Neutrophil (primary cell): Measurements from ENCODE around the gene CCDC167.

Source experiments
- H3K27ac ChIP-seq: fragments of 200-600 bp; sonication (generic); 2 replicates; pipeline ENCODE4 v1.5.1; 2016; ENCODE audit warnings: mild to moderate bottlenecking, moderate library complexity
- H3K27me3 ChIP-seq: fragments of 200-600 bp; sonication (generic); 2 replicates; pipeline ENCODE4 v1.6.0; 2016; ENCODE audit warnings: mild to moderate bottlenecking
- H3K36me3 ChIP-seq: fragments of 200-600 bp; sonication (generic); 2 replicates; pipeline ENCODE4 v1.5.1; 2017
- H3K4me1 ChIP-seq, 2 experiments: fragments of 200-600 bp in 1 of 2; sonication (generic) in 1 of 2; 1 replicate in 1 of 2; 2 replicates in 1 of 2; pipeline versions ENCODE4 v1.5.1 to v1.6.1; 2013 to 2016; ENCODE audit warnings: low read depth in 1 of 2, low read length in 1 of 2, mild to moderate bottlenecking in 1 of 2, moderate library complexity in 1 of 2; ENCODE audit not compliant: control insufficient read depth in 1 of 2, insufficient read depth in 1 of 2
- H3K4me3 ChIP-seq, 2 experiments: fragments of 200-600 bp in 1 of 2; sonication (generic) in 1 of 2; 1 replicate in 1 of 2; 2 replicates in 1 of 2; pipeline ENCODE4 v1.5.1; 2013 to 2016; ENCODE audit warnings: low read depth in 1 of 2, low read length in 1 of 2, mild to moderate bottlenecking in 1 of 2, moderate library complexity in 1 of 2
- H3K9me3 ChIP-seq: fragments of 200-600 bp; sonication (generic); 2 replicates; pipeline ENCODE4 v1.5.1; 2016
- TF ChIP-seq, protein P1 (sequence below): fragments of 200-600 bp; sonication (generic); IDR thresholded peaks from 2 replicates; pipeline ENCODE4 v1.5.1; 2016; ENCODE audit warnings: antibody characterized with exemption

CCDC167 gene

DNA sequence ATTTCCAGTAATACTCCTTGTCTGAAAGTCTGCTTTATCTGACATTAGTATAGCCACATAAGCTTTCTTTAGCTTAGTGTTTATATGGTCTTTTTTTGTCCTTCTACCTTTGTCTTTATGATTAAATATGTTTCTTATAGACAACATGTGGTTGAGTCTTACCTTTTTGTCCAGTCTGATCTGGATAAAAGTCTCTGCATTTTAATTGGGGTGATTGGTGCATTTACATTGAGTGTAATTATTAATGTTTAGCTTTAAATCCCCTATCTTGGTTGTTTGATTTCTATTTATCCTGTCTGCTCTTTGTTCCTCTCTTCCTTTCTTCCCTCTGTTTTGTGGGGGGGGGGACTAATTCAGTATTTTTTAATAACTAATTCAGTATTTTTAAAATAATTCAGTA, 32.0 kb downstream of the CCDC167 start:
- H3K36me3 ChIP-seq = peaks cover 38% of the 10 kb centered on the region
- H3K9me3 ChIP-seq = no peaks in the 10 kb centered on the region
- no peak overlapping the region for H3K4me3 ChIP-seq
- TF ChIP-seq, protein P1, sequence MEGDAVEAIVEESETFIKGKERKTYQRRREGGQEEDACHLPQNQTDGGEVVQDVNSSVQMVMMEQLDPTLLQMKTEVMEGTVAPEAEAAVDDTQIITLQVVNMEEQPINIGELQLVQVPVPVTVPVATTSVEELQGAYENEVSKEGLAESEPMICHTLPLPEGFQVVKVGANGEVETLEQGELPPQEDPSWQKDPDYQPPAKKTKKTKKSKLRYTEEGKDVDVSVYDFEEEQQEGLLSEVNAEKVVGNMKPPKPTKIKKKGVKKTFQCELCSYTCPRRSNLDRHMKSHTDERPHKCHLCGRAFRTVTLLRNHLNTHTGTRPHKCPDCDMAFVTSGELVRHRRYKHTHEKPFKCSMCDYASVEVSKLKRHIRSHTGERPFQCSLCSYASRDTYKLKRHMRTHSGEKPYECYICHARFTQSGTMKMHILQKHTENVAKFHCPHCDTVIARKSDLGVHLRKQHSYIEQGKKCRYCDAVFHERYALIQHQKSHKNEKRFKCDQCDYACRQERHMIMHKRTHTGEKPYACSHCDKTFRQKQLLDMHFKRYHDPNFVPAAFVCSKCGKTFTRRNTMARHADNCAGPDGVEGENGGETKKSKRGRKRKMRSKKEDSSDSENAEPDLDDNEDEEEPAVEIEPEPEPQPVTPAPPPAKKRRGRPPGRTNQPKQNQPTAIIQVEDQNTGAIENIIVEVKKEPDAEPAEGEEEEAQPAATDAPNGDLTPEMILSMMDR = no peak
- no peaks in the 10 kb centered on the region for H3K27me3 ChIP-seq
- H3K27ac ChIP-seq = no peak overlapping the region
- no peaks in the 10 kb centered on the region for H3K4me1 ChIP-seq

DNA sequence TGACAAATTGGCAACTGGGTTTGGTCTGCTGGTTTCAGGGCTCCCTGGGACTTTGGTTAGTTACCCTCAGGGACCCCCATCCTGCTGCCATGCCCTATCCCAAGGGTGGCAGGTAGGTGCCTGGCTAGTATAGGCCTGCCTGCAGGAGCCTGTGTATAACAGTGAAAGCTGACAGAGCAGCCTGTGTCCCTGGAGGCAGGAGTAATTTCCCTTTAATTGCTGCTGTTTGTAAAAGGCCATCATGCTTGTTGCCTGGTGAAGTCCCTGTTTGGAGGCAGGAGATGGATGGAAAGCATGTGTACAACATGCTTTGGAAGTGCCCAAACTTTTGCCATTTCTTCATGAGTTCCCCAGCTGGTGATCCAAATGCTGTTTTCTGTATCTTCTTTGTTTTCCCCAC, 36.6 kb downstream of the CCDC167 start:
- H3K27me3 ChIP-seq = no peaks in the 10 kb centered on the region
- no peaks in the 10 kb centered on the region for H3K9me3 ChIP-seq
- peaks cover 58% of the 10 kb centered on the region for H3K36me3 ChIP-seq
- H3K27ac ChIP-seq = no peak overlapping the region
- H3K4me1 ChIP-seq = no peaks in the 10 kb centered on the region
- no peak overlapping the region for H3K4me3 ChIP-seq
- TF ChIP-seq, protein P1 = no peak

DNA sequence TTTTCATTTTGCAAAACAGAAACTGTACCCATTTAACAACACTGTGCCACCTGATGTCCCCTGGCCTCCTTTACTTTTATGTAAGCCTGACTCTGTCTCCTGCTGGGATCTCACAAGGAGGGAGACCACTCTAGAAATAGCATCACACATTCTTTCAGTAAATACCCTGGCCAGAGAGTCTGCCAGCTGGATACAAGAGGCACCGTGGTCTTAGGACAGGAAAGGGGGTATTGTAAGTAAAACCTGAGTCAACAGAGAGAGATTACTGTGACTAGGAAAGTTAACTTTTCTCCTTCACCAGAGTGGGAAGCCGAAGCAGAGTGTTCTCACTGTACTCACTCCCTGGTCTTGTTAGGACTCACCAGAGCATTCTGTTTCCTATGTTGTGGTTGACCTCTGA, 38.9 kb downstream of the CCDC167 start:
- no peaks in the 10 kb centered on the region for H3K9me3 ChIP-seq
- TF ChIP-seq, protein P1 = no peak
- no peak overlapping the region for H3K27ac ChIP-seq
- H3K4me1 ChIP-seq = peaks cover 0 to 3% of the 10 kb centered on the region in 2 experiments
- H3K36me3 ChIP-seq = peaks cover 72% of the 10 kb centered on the region
- H3K4me3 ChIP-seq = no peak overlapping the region
- no peaks in the 10 kb centered on the region for H3K27me3 ChIP-seq

DNA sequence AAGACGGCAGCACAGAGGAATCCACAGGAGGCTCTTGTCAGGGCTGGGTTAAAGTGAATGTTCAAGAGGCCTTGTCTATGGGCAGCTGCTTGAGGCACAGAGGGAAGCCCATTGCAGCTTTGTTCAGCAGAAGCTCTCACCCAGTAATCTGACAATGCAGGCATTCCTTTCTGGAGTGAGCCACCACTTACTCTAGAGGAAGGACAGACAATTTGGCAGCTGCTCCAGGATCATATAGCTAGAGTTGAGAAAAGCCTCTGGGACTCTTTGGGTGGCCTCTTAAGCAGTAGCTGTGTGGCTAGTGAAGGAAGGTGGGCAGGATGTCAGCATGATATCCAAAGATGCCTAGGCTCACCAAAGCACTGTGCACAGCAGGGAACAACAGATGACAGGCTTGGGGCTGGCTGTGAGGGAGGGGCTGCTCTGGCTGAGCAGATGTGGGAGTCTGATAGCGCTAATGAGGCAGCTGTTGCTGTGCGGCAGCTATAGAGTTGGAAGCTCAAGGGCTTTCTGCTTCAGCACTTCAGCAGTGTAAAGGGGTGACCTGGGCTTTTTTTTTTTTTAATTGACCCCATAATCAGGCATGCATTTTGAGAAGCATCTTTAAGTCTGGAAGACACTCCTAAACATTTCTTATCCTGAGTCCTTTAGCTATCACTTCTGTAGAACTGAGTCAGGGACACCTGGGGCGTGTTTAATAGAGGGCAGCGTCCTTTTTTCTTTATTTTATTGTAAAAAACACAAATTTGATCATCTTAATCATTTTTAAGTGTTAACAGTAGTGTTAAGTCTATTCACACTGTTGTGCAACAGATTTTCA, 39.5 kb downstream of the CCDC167 start:
- Histone ChIP-seq H3K27ac (no peak overlapping the region), H3K9me3 (no peaks in the 10 kb centered on the region), H3K4me3 (no peak overlapping the region), H3K36me3 (peaks cover 78% of the 10 kb centered on the region), H3K4me1 (peaks cover 0 to 3% of the 10 kb centered on the region in 2 experiments), H3K27me3 (no peaks in the 10 kb centered on the region)
- TF ChIP-seq, protein P1 = no peak

DNA sequence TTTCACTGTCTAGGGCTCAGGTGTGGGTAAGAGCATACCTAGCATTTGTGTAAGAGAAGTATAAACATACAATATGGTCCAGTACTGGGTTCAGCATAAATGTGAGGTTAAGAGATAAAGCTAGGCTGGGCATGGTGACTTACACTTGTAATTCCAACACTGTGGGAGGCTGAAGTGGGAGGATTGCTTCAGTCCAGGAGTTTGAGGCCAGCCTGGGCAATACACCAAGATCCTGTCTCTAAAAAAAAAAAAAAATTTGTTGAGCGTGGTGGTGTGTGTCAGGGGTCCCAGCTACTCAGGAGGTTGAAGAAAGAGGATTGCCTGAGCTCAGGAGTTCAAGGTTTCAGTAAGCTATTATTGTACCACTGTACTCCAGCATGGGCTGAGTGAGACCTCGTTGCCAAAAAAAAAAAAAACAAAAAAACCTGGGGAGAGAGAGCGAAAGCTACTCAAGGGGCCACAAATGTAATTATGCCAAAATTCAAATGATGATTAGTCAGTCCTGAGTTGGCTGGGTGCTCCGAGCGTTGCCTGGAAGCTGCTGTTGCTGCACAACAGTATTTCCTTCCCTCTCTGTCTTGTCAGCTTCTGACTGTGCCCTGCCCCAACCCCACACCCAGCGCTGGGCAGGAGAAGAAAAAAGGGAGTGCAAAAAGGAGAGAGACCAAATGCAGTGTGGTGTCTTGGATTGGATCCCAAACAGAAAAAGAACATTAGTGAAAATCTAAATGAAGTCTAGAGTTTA, 42.7 kb downstream of the CCDC167 start:
- no peaks in the 10 kb centered on the region for H3K9me3 ChIP-seq
- no peak overlapping the region for H3K4me3 ChIP-seq
- TF ChIP-seq, protein P1 = no peak
- no peak overlapping the region for H3K27ac ChIP-seq
- H3K4me1 ChIP-seq = peaks cover 0 to 3% of the 10 kb centered on the region in 2 experiments
- H3K36me3 ChIP-seq = peaks cover 88% of the 10 kb centered on the region
- no peaks in the 10 kb centered on the region for H3K27me3 ChIP-seq
